Kidney (tissue), 14 donors: ENCODE results near the gene SLC39A11. TPM values are rescaled to one million over a fixed set of nuclear protein-coding genes. Genes with fewer than 3 reads are reported as not detected.

ENCODE experiments used
- DNase-seq, 5 donors: peaks; one replicate each; pipeline ENCODE4 v3.0.0-alpha.2; 2013 to 2020
- FAIRE-seq: peaks from 2 replicates; lab custom pipeline; 2012; peaks lifted over from hg19 to GRCh38; lab: Jason Lieb, UNC
- H3K27ac ChIP-seq, 2 donors: one replicate each; pipeline ENCODE4 v1.7.0; 2013; ENCODE audit warnings: low read depth in 2 of 2, low read length in 2 of 2, inconsistent platforms in 1 of 2
- H3K27me3 ChIP-seq: one replicate; pipeline ENCODE4 v1.7.1; 2013; ENCODE audit warnings: low read length, inconsistent platforms; ENCODE audit not compliant: control insufficient read depth, insufficient read depth
- H3K36me3 ChIP-seq, 3 donors: one replicate each; pipeline versions ENCODE4 v1.7.0 to v1.7.1; 2013; ENCODE audit warnings: low read length in 3 of 3, control low read depth in 1 of 3, inconsistent platforms in 1 of 3; ENCODE audit not compliant: insufficient read depth in 3 of 3, control insufficient read depth in 2 of 3
- H3K4me1 ChIP-seq, 3 donors: one replicate each; pipeline versions ENCODE4 v1.7.0 to v1.7.1; 2013; ENCODE audit warnings: low read length in 3 of 3, inconsistent platforms in 1 of 3, low read depth in 1 of 3; ENCODE audit not compliant: control insufficient read depth in 2 of 3, insufficient read depth in 2 of 3
- H3K4me3 ChIP-seq, 3 donors: one replicate each; pipeline versions ENCODE4 v1.7.0 to v1.8.1; 2013; ENCODE audit warnings: low read length in 3 of 3, control low read depth in 1 of 3, inconsistent platforms in 1 of 3
- H3K9ac ChIP-seq, 3 donors: one replicate each; pipeline versions ENCODE4 v1.7.0 to v1.7.1; 2013; ENCODE audit warnings: low read length in 3 of 3, control low read depth in 1 of 3, inconsistent platforms in 1 of 3
- H3K9me3 ChIP-seq, 3 donors: one replicate each; pipeline versions ENCODE4 v1.7.0 to v1.7.1; 2013; ENCODE audit warnings: low read length in 3 of 3, control low read depth in 1 of 3, inconsistent platforms in 1 of 3; ENCODE audit not compliant: control insufficient read depth in 2 of 3, insufficient read depth in 1 of 3
- intact Hi-C: fragments of 100-400 bp; cut with DNase I; formaldehyde crosslinking; loops from one replicate; pipeline ENCODE4 v1.11.1; 2022
- polyA plus RNA-seq: library from polyadenylated mRNA; stranded (reverse); fragments of 350-450 nt; fragmentation: Illumina TruSeq; extraction: RNeasy Lipid Tissue Mini Kit (QIAGEN cat#74804); gene quantifications from one replicate; pipeline ENCODE4 v1.2.3, GENCODE V29; 2014; ENCODE audit warnings: low read depth, low replicate concordance; ENCODE audit not compliant: insufficient read depth
- total RNA-seq: library from RNA; stranded (reverse); fragmentation: NEBNext Ultra II Directional; extraction: Animal tissue kit (Norgen Biotek cat#: 25700); gene quantifications from one replicate; pipeline ENCODE4 v1.2.1, GENCODE V29; 2021
- TF ChIP-seq, protein P1 (sequence below): IDR thresholded peaks from 3 replicates; pipeline ENCODE4 v1.5.1; 2012; ENCODE audit warnings: mild to moderate bottlenecking, moderate library complexity, borderline replicate concordance; ENCODE audit not compliant: insufficient read depth; ENCODE audit errors: extremely low read depth
- donor health status: control.
- donor health status: control.
- donor health status: control.
- donor health status: control.
- donor health status: control.
- donor health status: DM: yes; HTN: yes; CAD: no.
- donor health status: Normal renal cell carcinoma (clear cell type).

The SLC39A11 gene
- total and polyA plus RNA-seq, 2 donors from 2014 or later, result 19.7 to 37.2 TPM

DNA sequence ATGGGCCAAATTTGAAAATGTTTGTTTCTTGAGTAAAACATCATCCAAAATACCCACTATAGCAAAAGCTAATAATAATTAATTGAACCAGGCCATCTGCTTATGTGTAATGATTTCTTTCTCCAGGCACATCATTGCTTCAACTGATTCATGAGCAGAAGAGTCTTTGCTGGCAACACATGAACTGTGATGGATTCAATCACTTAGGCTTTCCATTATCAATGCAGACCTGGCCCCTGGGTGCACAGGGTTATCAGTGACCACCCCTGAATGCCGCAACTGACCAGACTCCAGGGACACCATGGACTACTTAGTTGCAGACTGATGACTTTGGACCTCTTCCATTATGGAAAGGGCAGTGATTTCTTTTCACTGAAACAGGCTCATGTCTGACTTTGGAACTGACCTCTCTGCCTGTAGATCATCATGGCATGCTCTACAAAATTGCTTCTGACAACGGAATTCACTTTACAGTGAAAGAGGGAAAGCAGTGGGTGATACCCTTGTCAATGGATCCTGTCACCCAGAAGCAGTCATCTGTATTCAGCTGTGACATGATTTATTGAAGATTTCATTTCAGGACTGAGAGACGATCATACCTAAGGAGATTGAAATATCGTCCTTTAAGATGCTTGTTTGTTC lies 448.8 kb downstream of the SLC39A11 start:
- H3K4me1 ChIP-seq, result no peaks in the 10 kb centered on the region
- H3K27me3 ChIP-seq, result no peaks in the 10 kb centered on the region
- H3K27ac ChIP-seq, result no peak overlapping the region
- FAIRE-seq (no peak), DNase-seq (no peak)
- H3K4me3 ChIP-seq, result no peak overlapping the region
- intact Hi-C loops, result no loop called here
- no peaks in the 10 kb centered on the region for H3K9me3 ChIP-seq
- H3K36me3 ChIP-seq, result no peaks in the 10 kb centered on the region
- H3K9ac ChIP-seq, result no peak overlapping the region
- TF ChIP-seq, protein P1, sequence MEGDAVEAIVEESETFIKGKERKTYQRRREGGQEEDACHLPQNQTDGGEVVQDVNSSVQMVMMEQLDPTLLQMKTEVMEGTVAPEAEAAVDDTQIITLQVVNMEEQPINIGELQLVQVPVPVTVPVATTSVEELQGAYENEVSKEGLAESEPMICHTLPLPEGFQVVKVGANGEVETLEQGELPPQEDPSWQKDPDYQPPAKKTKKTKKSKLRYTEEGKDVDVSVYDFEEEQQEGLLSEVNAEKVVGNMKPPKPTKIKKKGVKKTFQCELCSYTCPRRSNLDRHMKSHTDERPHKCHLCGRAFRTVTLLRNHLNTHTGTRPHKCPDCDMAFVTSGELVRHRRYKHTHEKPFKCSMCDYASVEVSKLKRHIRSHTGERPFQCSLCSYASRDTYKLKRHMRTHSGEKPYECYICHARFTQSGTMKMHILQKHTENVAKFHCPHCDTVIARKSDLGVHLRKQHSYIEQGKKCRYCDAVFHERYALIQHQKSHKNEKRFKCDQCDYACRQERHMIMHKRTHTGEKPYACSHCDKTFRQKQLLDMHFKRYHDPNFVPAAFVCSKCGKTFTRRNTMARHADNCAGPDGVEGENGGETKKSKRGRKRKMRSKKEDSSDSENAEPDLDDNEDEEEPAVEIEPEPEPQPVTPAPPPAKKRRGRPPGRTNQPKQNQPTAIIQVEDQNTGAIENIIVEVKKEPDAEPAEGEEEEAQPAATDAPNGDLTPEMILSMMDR, result no peak

DNA sequence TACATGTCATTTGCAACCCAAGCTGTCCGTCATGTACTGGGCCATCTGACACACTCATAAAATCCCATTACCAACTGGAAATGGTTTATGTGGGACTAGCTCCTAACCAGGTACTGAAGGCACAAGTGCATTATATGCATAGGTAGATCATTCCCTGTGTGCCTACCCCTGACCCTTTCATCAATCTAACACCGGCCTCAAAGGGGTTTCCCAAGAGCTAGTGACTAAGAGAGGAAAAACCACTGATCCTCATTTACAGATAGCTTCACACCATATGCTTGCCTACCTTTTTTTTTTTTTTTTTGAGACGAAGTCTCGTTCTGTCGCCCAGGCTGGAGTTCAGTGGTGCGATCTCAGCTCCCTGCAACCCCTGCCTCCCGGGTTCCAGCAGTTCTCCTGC lies 449.8 kb downstream of the SLC39A11 start:
- Histone ChIP-seq H3K4me3 (no peak overlapping the region), H3K9me3 (no peaks in the 10 kb centered on the region), H3K27ac (no peak overlapping the region), H3K9ac (no peak overlapping the region), H3K36me3 (no peaks in the 10 kb centered on the region), H3K27me3 (no peaks in the 10 kb centered on the region), H3K4me1 (no peaks in the 10 kb centered on the region)
- intact Hi-C loops, result no loop called here
- FAIRE-seq (no peak), DNase-seq (no peak)
- TF ChIP-seq, protein P1, result no peak

DNA sequence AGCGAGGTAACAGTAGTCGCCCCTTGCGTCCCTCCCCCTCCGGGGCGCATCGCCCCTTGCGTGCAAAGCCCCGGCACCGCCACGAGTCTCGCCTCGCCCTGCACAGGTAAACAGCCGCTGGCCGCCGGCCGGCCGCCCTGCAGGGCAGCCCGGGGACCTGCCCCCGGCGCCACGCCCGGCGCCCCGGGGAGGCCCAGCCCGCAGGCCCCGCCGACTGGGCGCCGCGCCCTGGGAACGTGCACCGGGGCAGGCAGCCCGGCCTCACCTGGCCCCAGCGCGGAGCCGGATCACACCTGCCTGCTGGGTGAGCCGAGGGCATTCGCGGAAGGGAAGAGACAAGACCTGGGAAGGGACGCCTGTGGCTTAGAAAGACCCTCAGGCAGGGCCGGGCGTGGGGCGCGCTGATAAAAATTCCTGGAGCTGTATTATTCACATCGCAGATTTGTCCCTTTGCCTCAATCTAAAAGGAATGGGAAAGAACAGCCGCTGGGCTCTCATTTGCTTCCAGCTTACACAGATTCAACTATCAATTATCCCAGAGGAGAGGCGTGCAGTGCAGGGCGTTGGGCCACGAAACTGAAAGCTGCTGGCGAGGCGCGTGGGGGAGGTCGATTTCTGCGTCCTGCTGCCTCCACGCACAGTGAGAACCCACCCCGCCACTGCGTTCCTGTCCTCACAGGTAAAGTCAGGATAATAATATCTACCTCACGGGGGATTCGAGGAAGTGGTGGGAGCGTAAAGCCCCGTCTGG lies 451.9 kb downstream of the SLC39A11 start:
- H3K4me1 ChIP-seq, result no peaks in the 10 kb centered on the region
- DNase-seq (peak in 1 of 5 donors; percentile 31), FAIRE-seq (no peak)
- TF ChIP-seq, protein P1, result no peak
- no peaks in the 10 kb centered on the region for H3K9me3 ChIP-seq
- peak overlapping the region in 1 of 3 donors; percentile 18 for H3K4me3 ChIP-seq
- intact Hi-C loops, result no loop called here
- H3K27ac ChIP-seq, result no peak overlapping the region
- H3K27me3 ChIP-seq, result no peaks in the 10 kb centered on the region
- H3K9ac ChIP-seq, result no peak overlapping the region
- H3K36me3 ChIP-seq, result no peaks in the 10 kb centered on the region
